Keratinocyte (primary cell): ENCODE data around the gene EPSTI1. TPM values are rescaled to one million over a fixed set of nuclear protein-coding genes. Genes with fewer than 3 reads are reported as not detected.

Experiments used
- DNase-seq: peaks from one replicate; pipeline ENCODE4 v3.0.0-alpha.2; 2011; ENCODE audit warnings: low read depth, missing footprints, low spot score
- FAIRE-seq: peaks from 2 replicates; lab custom pipeline; 2011; peaks lifted over from hg19 to GRCh38; lab: Jason Lieb, UNC
- H2AFZ ChIP-seq: 2 replicates; pipeline ENCODE4 v1.6.0; 2012; ENCODE audit warnings: low read length, control low read depth, inconsistent platforms; ENCODE audit not compliant: control insufficient read depth
- H3K27ac ChIP-seq: 2 replicates; pipeline ENCODE4 v1.5.1; 2011; ENCODE audit warnings: low read length; ENCODE audit not compliant: control insufficient read depth, insufficient read depth
- H3K27me3 ChIP-seq: 3 replicates; pipeline ENCODE4 v1.6.0; 2011; ENCODE audit warnings: low read length; ENCODE audit not compliant: control insufficient read depth, insufficient read depth; ENCODE audit errors: extremely low read depth
- H3K36me3 ChIP-seq, 2 experiments: 2 replicates in 1 of 2; 3 replicates in 1 of 2; pipeline ENCODE4 v1.5.1; 2011; ENCODE audit warnings: low read length in 2 of 2, mild to moderate bottlenecking in 1 of 2; ENCODE audit not compliant: control insufficient read depth in 2 of 2, insufficient read depth in 2 of 2; ENCODE audit errors: extremely low read depth in 1 of 2
- H3K4me1 ChIP-seq: 3 replicates; pipeline ENCODE4 v1.5.1; 2011; ENCODE audit warnings: low read length; ENCODE audit not compliant: control insufficient read depth, insufficient read depth; ENCODE audit errors: extremely low read depth
- H3K4me2 ChIP-seq: 3 replicates; pipeline ENCODE4 v1.6.0; 2011; ENCODE audit warnings: low read depth, low read length; ENCODE audit not compliant: control insufficient read depth, insufficient read depth; ENCODE audit errors: extremely low read depth
- H3K4me3 ChIP-seq, 3 experiments: fragments of 200-600 bp in 1 of 3; sonication (generic) in 1 of 3; 2 replicates in 2 of 3; 3 replicates in 1 of 3; pipeline ENCODE4 v1.5.1; 2011 to 2016; ENCODE audit warnings: low read length in 3 of 3, mild to moderate bottlenecking in 3 of 3, control low read depth in 2 of 3, inconsistent platforms in 1 of 3, low read depth in 1 of 3, mixed read lengths in 1 of 3, mixed run types in 1 of 3, moderate library complexity in 1 of 3; ENCODE audit not compliant: control insufficient read depth in 2 of 3, insufficient read depth in 2 of 3; ENCODE audit errors: extremely low read depth in 1 of 3
- H3K79me2 ChIP-seq: 2 replicates; pipeline ENCODE4 v1.6.0; 2012; ENCODE audit warnings: low read length; ENCODE audit not compliant: control insufficient read depth, insufficient read depth
- H3K9ac ChIP-seq: 3 replicates; pipeline ENCODE4 v1.6.0; 2011; ENCODE audit warnings: low read length; ENCODE audit not compliant: control insufficient read depth, insufficient read depth; ENCODE audit errors: extremely low read depth
- H3K9me1 ChIP-seq: 3 replicates; pipeline ENCODE4 v1.6.0; 2011; ENCODE audit warnings: low read length; ENCODE audit not compliant: control insufficient read depth, insufficient read depth; ENCODE audit errors: extremely low read depth
- H3K9me3 ChIP-seq: 2 replicates; pipeline ENCODE4 v1.5.1; 2012; ENCODE audit warnings: low read depth, low read length; ENCODE audit not compliant: control insufficient read depth
- H4K20me1 ChIP-seq: 3 replicates; pipeline ENCODE4 v1.6.0; 2011; ENCODE audit warnings: low read length; ENCODE audit not compliant: control insufficient read depth, insufficient read depth; ENCODE audit errors: extremely low read depth
- CTCF ChIP-seq, 3 experiments: IDR thresholded peaks in 1 of 3; conservative IDR thresholded peaks in 1 of 3; optimal IDR thresholded peaks in 1 of 3; 2 replicates in 2 of 3; 3 replicates in 1 of 3; pipeline versions ENCODE3 to v1.5.1; 2011; ENCODE audit warnings: low read length in 3 of 3, mild to moderate bottlenecking in 3 of 3, moderate library complexity in 2 of 3, control low read depth in 1 of 3, inconsistent platforms in 1 of 3; ENCODE audit not compliant: insufficient read depth in 2 of 3; ENCODE audit errors: extremely low read depth in 1 of 3
- EZH2 ChIP-seq: IDR thresholded peaks from one replicate; pipeline ENCODE4 v1.6.1; 2012; ENCODE audit warnings: inconsistent platforms, mild to moderate bottlenecking, low read length, moderate library complexity
- dilution Hi-C: fragments of 300-500 bp; cut with MboI; formaldehyde crosslinking; loops from one replicate; pipeline ENCODE4 v1.7.0; 2020; ENCODE audit warnings: low sequenced_read_pairs; ENCODE audit not compliant: extremely low pct_ligation_motif_present
- polyA plus RNA-seq, 5 experiments: library from polyadenylated mRNA; depleted of rRNA in 3 of 5; stranded (reverse) in 3 of 5; stranded (forward) in 1 of 5; unstranded in 1 of 5; fragments of >200 nt; gene quantifications; 1 replicate in 1 of 5; 2 replicates in 3 of 5; 3 replicates in 1 of 5; pipeline versions ENCODE4 v1.2.1 to v1.2.3, GENCODE V29; 2011 to 2012; ENCODE audit warnings: missing spikeins in 2 of 5, low read depth in 1 of 5, low replicate concordance in 1 of 5

EPSTI1 gene
- polyA plus RNA-seq, 1 donor (not counting 4 experiments of a cell fraction or from before 2014, with no cell fraction given): 13.0 TPM

- FAIRE-seq: no peak
Observed at GRCh38 chr13:42874221-42874620, 117.8 kb downstream of the EPSTI1 start.

GRCh38 chr13:42873081-42873480 lies 119.0 kb downstream of the EPSTI1 start:
- H3K27ac ChIP-seq: no peak overlapping the region
- TF ChIP-seq EZH2: no peak
- TF ChIP-seq CTCF (optimal IDR thresholded peaks at IDR 0.05 in 1 of 3, IDR thresholded peaks at IDR 0.05 in 1 of 3, conservative IDR thresholded peaks at IDR 0.05 in 1 of 3; ENCODE audit: extremely low read depth in 1 of 3, insufficient read depth in 2 of 3, low read length in 3 of 3): no peak
- H3K79me2 ChIP-seq: no peaks in the 10 kb centered on the region
- dilution Hi-C loops: no loop called here
- FAIRE-seq (no peak), DNase-seq (no peak)
- H3K27me3 ChIP-seq: peaks cover 4% of the 10 kb centered on the region
- H4K20me1 ChIP-seq: no peaks in the 10 kb centered on the region
- H3K4me2 ChIP-seq: no peak overlapping the region
- no peaks in the 10 kb centered on the region for H3K36me3 ChIP-seq
- peaks cover 6% of the 10 kb centered on the region for H3K4me1 ChIP-seq
- H3K4me3 ChIP-seq: no peak overlapping the region
- no peak overlapping the region for H3K9ac ChIP-seq
- no peak overlapping the region for H2AFZ ChIP-seq
- no peaks in the 10 kb centered on the region for H3K9me3 ChIP-seq
- H3K9me1 ChIP-seq: no peaks in the 10 kb centered on the region

More at GRCh38 chr13:42874221-42874620, 117.8 kb downstream of the EPSTI1 start:
- H3K27ac ChIP-seq: no peak overlapping the region
- H3K36me3 ChIP-seq: no peaks in the 10 kb centered on the region
- no peaks in the 10 kb centered on the region for H4K20me1 ChIP-seq
- DNase-seq: no peak
- no peak overlapping the region for H2AFZ ChIP-seq
- dilution Hi-C loops: no loop called here
- H3K4me1 ChIP-seq: peaks cover 6% of the 10 kb centered on the region
- H3K4me3 ChIP-seq: no peak overlapping the region
- H3K4me2 ChIP-seq: no peak overlapping the region
- peaks cover 4% of the 10 kb centered on the region for H3K27me3 ChIP-seq
- TF ChIP-seq CTCF (optimal IDR thresholded peaks at IDR 0.05 in 1 of 3, IDR thresholded peaks at IDR 0.05 in 1 of 3, conservative IDR thresholded peaks at IDR 0.05 in 1 of 3; ENCODE audit: extremely low read depth in 1 of 3, insufficient read depth in 2 of 3, low read length in 3 of 3) (no peak), EZH2 (no peak)
- H3K9me1 ChIP-seq: no peaks in the 10 kb centered on the region
- no peaks in the 10 kb centered on the region for H3K79me2 ChIP-seq
- H3K9ac ChIP-seq: no peak overlapping the region
- H3K9me3 ChIP-seq: no peaks in the 10 kb centered on the region
